Prostate gland (tissue), 2 donors: Measurements from ENCODE around the gene FAM219B. TPM values are rescaled to one million over a fixed set of nuclear protein-coding genes. Genes with fewer than 3 reads are reported as not detected.
"Not testable (repeated sequence)": the region's sequence is repeated elsewhere in the genome, so short reads cannot be mapped to it uniquely, and the experiment has no call there.

Experiments used
- DNase-seq: peaks from one replicate; pipeline ENCODE4 v3.0.0-alpha.2; 2019; ENCODE audit warnings: low spot score
- H3K27ac ChIP-seq, 2 donors: fragments of 200-600 bp; sonication (generic); 2 replicates each; pipeline ENCODE4 v1.5.1; 2017 to 2019
- H3K27me3 ChIP-seq: fragments of 200-600 bp; sonication (generic); replicated peaks from 2 replicates; pipeline ENCODE4 v1.5.1; 2019; ENCODE audit not compliant: insufficient read depth
- H3K36me3 ChIP-seq, 2 donors: fragments of 200-600 bp; sonication (generic); 1 replicate in 1 of 2; 2 replicates in 1 of 2; pipeline versions ENCODE4 v1.5.1 to v1.8.1; 2017 to 2019
- H3K4me1 ChIP-seq: fragments of 200-600 bp; sonication (generic); replicated peaks from 2 replicates; pipeline ENCODE4 v1.5.1; 2019
- H3K4me3 ChIP-seq, 2 donors: fragments of 200-600 bp; sonication (generic); 2 replicates each; pipeline ENCODE4 v1.5.1; 2017 to 2019
- H3K9me3 ChIP-seq: fragments of 200-600 bp; sonication (generic); 2 replicates; pipeline ENCODE4 v1.5.1; 2017
- CTCF ChIP-seq, 4 experiments: fragments of 200-600 bp in 2 of 4; fragments of 450-650 bp in 2 of 4; sonication (generic) in 2 of 4; IDR thresholded peaks; 1 replicate in 3 of 4; 2 replicates in 1 of 4; pipeline ENCODE4 v1.5.1; 2016 to 2019; ENCODE audit warnings: antibody characterized with exemption in 4 of 4, mild to moderate bottlenecking in 2 of 4, moderate library complexity in 2 of 4
- POLR2A ChIP-seq: fragments of 450-650 bp; IDR thresholded peaks from one replicate; pipeline ENCODE4 v1.6.1; 2016; ENCODE audit warnings: antibody characterized with exemption, mild to moderate bottlenecking
- POLR2AphosphoS5 ChIP-seq: sonication (generic); formaldehyde crosslinking; IDR thresholded peaks from one replicate; pipeline ENCODE4 v1.6.1; 2017; ENCODE audit warnings: antibody characterized with exemption
- WGBS: methylation state at CpG from one replicate; pipeline ENCODE4 v1.1.5; 2018; 5-methylcytosine and 5-hydroxymethylcytosine counted together
- intact Hi-C: fragments of 100-400 bp; cut with DNase I; formaldehyde crosslinking; loops from one replicate; pipeline ENCODE4 v1.14.2; 2022
- total RNA-seq, 2 donors: library from RNA; depleted of rRNA; stranded (reverse); fragments of >200 nt; gene quantifications; one replicate each; pipeline ENCODE4 v1.1.0, GENCODE V29; 2016

The FAM219B gene
- total RNA-seq, 2 donors from 2014 or later, result 66.0 to 71.1 TPM

GRCh38 chr15:74888716-74889115 is 17.9 kb downstream of the FAM219B start:
- WGBS, result 100% methylated on average over 4 of the region's 4 CpGs
- Histone ChIP-seq H3K27ac (no peak overlapping the region), H3K9me3 (no peaks in the 10 kb centered on the region), H3K36me3 (no peaks in the 10 kb centered on the region), H3K27me3 (no peaks in the 10 kb centered on the region), H3K4me3 (no peak overlapping the region), H3K4me1 (no peaks in the 10 kb centered on the region)
- intact Hi-C loops, result no loop called here
- TF ChIP-seq POLR2AphosphoS5 (no peak), POLR2A (no peak), CTCF (IDR thresholded peaks at IDR 0.05) (no peak)
- DNase-seq, result no peak

- H3K27me3 ChIP-seq, DNase-seq, intact Hi-C loops, H3K9me3 ChIP-seq, H3K36me3 ChIP-seq, H3K27ac ChIP-seq, H3K4me1 ChIP-seq, H3K4me3 ChIP-seq: not testable (repeated sequence)
- 79% methylated on average over 10 of the region's 10 CpGs for WGBS
Observed at GRCh38 chr15:74887537-74888193, 19.0 kb downstream of the FAM219B start.

GRCh38 chr15:74885461-74885860 is 21.2 kb downstream of the FAM219B start:
- no peaks in the 10 kb centered on the region for H3K9me3 ChIP-seq
- 91% methylated on average over 5 of the region's 5 CpGs for WGBS
- TF ChIP-seq POLR2AphosphoS5, result no peak
- no peak for TF ChIP-seq CTCF (IDR thresholded peaks at IDR 0.05)
- TF ChIP-seq POLR2A, result no peak
- no peak overlapping the region for H3K4me3 ChIP-seq
- no peaks in the 10 kb centered on the region for H3K36me3 ChIP-seq
- no peak for DNase-seq
- intact Hi-C loops, result no loop called here
- H3K4me1 ChIP-seq, result no peaks in the 10 kb centered on the region
- no peaks in the 10 kb centered on the region for H3K27me3 ChIP-seq
- no peak overlapping the region for H3K27ac ChIP-seq

- intact Hi-C loops, result no loop called here
- no peaks in the 10 kb centered on the region for H3K36me3 ChIP-seq
Observed at GRCh38 chr15:74884428-74885223, 22.0 kb downstream of the FAM219B start.

GRCh38 chr15:74882528-74882927 is 24.1 kb downstream of the FAM219B start:
- intact Hi-C loops, result no loop called here

More at GRCh38 chr15:74884428-74885223, 22.0 kb downstream of the FAM219B start:
- Histone ChIP-seq H3K27ac (no peak overlapping the region), H3K4me1 (no peaks in the 10 kb centered on the region), H3K9me3 (no peaks in the 10 kb centered on the region), H3K4me3 (no peak overlapping the region), H3K27me3 (no peaks in the 10 kb centered on the region)
- TF ChIP-seq CTCF (IDR thresholded peaks at IDR 0.05), result no peak
- no peak for TF ChIP-seq POLR2A
- no peak for TF ChIP-seq POLR2AphosphoS5
- DNase-seq, result no peak
- 70% methylated on average over 4 of the region's 4 CpGs for WGBS

More at GRCh38 chr15:74882528-74882927, 24.1 kb downstream of the FAM219B start:
- no peaks in the 10 kb centered on the region for H3K9me3 ChIP-seq
- TF ChIP-seq POLR2A (no peak), POLR2AphosphoS5 (no peak), CTCF (IDR thresholded peaks at IDR 0.05) (no peak)
- no peaks in the 10 kb centered on the region for H3K36me3 ChIP-seq
- H3K4me3 ChIP-seq, result no peak overlapping the region
- no peaks in the 10 kb centered on the region for H3K27me3 ChIP-seq
- no peak overlapping the region for H3K27ac ChIP-seq
- no peaks in the 10 kb centered on the region for H3K4me1 ChIP-seq
- DNase-seq, result no peak
- 93% methylated on average over 6 of the region's 6 CpGs for WGBS
